Vagina (tissue), 2 donors: ENCODE data around the gene DFFA.

Source experiments
- POLR2A ChIP-seq, 2 donors: fragments of 450-650 bp; IDR thresholded peaks; one replicate each; pipeline ENCODE4 v1.6.1; 2017; ENCODE audit warnings: antibody characterized with exemption in 2 of 2, mild to moderate bottlenecking in 2 of 2, moderate library complexity in 2 of 2
- TF ChIP-seq, protein P1 (sequence below), 3 experiments: fragments of 450-650 bp in 2 of 3; fragments of 200-600 bp in 1 of 3; sonication (generic) in 1 of 3; IDR thresholded peaks; one replicate each; pipeline ENCODE4 v1.5.1; 2017 to 2019; ENCODE audit warnings: antibody characterized with exemption in 3 of 3, mild to moderate bottlenecking in 2 of 3, moderate library complexity in 2 of 3

DNA sequence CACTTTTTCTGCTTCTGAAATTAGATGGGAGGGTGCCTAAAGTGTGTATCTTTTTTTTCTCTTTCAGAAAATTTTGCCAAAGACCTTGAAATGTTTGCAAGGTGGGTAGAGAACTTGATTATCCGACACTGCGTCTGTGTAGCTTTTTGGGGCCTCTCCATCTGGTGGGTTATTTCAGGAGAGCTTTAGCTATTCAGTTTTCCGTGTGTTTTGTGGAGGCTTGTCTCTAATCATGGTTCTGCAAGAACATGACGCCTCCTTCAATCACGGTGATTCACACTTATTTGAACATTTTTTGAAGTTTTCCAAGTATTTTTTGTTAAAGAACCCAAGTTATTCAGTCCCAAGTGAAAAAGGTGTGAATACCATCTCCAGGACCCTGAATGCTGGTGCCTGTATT, 37.7 kb downstream of the DFFA start:
- TF ChIP-seq, protein P1, sequence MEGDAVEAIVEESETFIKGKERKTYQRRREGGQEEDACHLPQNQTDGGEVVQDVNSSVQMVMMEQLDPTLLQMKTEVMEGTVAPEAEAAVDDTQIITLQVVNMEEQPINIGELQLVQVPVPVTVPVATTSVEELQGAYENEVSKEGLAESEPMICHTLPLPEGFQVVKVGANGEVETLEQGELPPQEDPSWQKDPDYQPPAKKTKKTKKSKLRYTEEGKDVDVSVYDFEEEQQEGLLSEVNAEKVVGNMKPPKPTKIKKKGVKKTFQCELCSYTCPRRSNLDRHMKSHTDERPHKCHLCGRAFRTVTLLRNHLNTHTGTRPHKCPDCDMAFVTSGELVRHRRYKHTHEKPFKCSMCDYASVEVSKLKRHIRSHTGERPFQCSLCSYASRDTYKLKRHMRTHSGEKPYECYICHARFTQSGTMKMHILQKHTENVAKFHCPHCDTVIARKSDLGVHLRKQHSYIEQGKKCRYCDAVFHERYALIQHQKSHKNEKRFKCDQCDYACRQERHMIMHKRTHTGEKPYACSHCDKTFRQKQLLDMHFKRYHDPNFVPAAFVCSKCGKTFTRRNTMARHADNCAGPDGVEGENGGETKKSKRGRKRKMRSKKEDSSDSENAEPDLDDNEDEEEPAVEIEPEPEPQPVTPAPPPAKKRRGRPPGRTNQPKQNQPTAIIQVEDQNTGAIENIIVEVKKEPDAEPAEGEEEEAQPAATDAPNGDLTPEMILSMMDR (IDR thresholded peaks at IDR 0.05) = no peak
- no peak for TF ChIP-seq POLR2A (IDR thresholded peaks at IDR 0.05)
